ENCODE measurements around the gene PPP1R1A. TPM values are rescaled to one million over a fixed set of nuclear protein-coding genes. Genes with fewer than 3 reads are reported as not detected.

Gene PPP1R1A
- total RNA-seq, 2 donors from 2014 or later: not detected

DNA sequence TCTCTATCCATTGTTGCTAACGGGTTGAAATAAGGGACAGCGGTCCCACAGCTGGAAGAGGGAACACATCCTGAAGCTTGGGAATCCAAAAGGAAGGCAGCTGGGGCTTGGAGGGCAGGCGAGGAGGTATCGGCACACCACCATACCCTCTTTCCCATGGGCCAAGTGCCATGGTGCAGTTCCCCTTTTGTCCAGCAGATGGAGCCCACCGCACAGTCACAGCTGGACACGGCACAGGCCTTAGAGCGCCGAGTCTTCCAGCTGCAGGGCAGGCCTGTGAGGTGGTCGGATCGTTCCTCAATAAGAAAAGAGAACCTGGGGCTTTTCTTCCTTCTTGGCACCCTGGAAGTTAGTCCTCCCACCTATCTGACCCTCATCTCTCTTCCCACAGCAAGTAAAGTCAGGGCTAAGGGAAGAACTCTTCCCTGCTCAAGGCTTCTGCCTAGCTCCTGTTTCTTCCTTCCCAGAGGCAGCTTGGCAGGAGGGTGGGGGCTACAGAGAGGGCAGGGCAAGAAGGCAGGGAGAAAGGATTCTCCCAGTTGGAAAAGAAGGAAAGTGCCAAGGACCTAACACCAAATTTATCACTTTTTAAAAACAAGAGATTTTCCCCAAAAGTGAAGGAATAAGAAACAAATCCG lies 8.6 kb downstream of the PPP1R1A start:
- Mint-ChIP-seq H3K27ac (no peak overlapping the region), H3K36me3 (ENCODE audit: low read depth) (peaks cover 2% of the 10 kb centered on the region), H3K4me3 (no peak overlapping the region), H3K4me1 (peaks cover 9% of the 10 kb centered on the region), H3K27me3 (peaks cover 16% of the 10 kb centered on the region)
- H3K9me3 ChIP-seq (ENCODE audit: control insufficient read depth, low read length, poor library complexity, severe bottlenecking): no peaks in the 10 kb centered on the region
- ATAC-seq (peak; percentile 97), DNase-seq (peak; percentile 61 to 84 (median 66))

- no peak overlapping the region for H3K4me3 Mint-ChIP-seq
- H3K27ac Mint-ChIP-seq: no peak overlapping the region
- peaks cover 9% of the 10 kb centered on the region for H3K4me1 Mint-ChIP-seq
- ATAC-seq (peak; percentile 15), DNase-seq (no peak)
- H3K36me3 Mint-ChIP-seq (ENCODE audit: low read depth): peaks cover 2% of the 10 kb centered on the region
- no peaks in the 10 kb centered on the region for H3K9me3 ChIP-seq (ENCODE audit: control insufficient read depth, low read length, poor library complexity, severe bottlenecking)
- H3K27me3 Mint-ChIP-seq: peaks cover 11% of the 10 kb centered on the region
Measured at GRCh38 chr12:54579258-54579657, 9.2 kb downstream of the PPP1R1A start.

- H3K4me3 Mint-ChIP-seq: no peak overlapping the region
- ATAC-seq: no peak
- peaks cover 6% of the 10 kb centered on the region for H3K27me3 Mint-ChIP-seq
- H3K4me1 Mint-ChIP-seq: peaks cover 9% of the 10 kb centered on the region
- peaks cover 4% of the 10 kb centered on the region for H3K36me3 Mint-ChIP-seq (ENCODE audit: low read depth)
- DNase-seq: no peak
- no peak overlapping the region for H3K27ac Mint-ChIP-seq
- no peaks in the 10 kb centered on the region for H3K9me3 ChIP-seq (ENCODE audit: control insufficient read depth, low read length, poor library complexity, severe bottlenecking)
Measured at GRCh38 chr12:54578778-54579177, 9.7 kb downstream of the PPP1R1A start.

GRCh38 chr12:54572881-54573280 lies 15.6 kb downstream of the PPP1R1A start:
- H3K9me3 ChIP-seq (ENCODE audit: control insufficient read depth, low read length, poor library complexity, severe bottlenecking): no peaks in the 10 kb centered on the region
- H3K4me1 Mint-ChIP-seq: no peaks in the 10 kb centered on the region
- DNase-seq (no peak), ATAC-seq (no peak)
- no peaks in the 10 kb centered on the region for H3K27me3 Mint-ChIP-seq
- no peak overlapping the region for H3K27ac Mint-ChIP-seq
- peaks cover 9% of the 10 kb centered on the region for H3K36me3 Mint-ChIP-seq (ENCODE audit: low read depth)
- H3K4me3 Mint-ChIP-seq: no peak overlapping the region

- Mint-ChIP-seq H3K4me1 (no peaks in the 10 kb centered on the region), H3K27ac (no peak overlapping the region)
Measured at GRCh38 chr12:54571193-54572188, 17.0 kb downstream of the PPP1R1A start.

DNA sequence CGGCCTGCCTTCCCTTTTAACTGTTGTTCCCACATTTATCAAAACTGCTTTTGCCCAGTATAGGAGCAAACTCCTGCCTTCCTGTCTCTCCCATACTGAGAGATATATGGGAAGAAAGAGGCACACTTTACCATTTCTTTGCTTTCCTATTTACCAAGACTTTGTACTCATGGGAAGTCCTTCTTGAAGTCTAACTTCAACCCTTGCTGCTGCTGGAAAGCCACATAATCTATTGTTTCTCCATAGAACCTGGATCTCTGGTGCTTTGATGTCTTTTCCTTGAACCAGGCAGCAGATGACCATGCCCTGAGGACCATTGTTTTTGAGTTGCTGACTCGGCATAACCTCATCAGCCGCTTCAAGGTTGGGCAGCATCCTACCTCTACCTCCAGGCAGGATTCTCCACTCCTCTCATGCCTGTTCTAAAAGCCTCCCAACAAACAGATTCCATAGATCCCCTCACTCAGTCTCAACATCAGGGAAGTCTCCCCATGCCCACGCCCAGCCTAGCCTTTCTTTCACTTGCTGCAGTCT lies 18.4 kb downstream of the PPP1R1A start:
- Mint-ChIP-seq H3K4me1 (no peaks in the 10 kb centered on the region), H3K27ac (no peak overlapping the region), H3K27me3 (no peaks in the 10 kb centered on the region), H3K36me3 (ENCODE audit: low read depth) (peaks cover 9% of the 10 kb centered on the region), H3K4me3 (peak overlapping the region; percentile 45)
- DNase-seq: no peak
- no peaks in the 10 kb centered on the region for H3K9me3 ChIP-seq (ENCODE audit: control insufficient read depth, low read length, poor library complexity, severe bottlenecking)
- ATAC-seq: no peak

More at GRCh38 chr12:54571193-54572188, 17.0 kb downstream of the PPP1R1A start:
- Mint-ChIP-seq H3K27me3 (no peaks in the 10 kb centered on the region), H3K36me3 (ENCODE audit: low read depth) (peaks cover 11% of the 10 kb centered on the region), H3K4me3 (no peak overlapping the region)
- DNase-seq (no peak), ATAC-seq (no peak)
- H3K9me3 ChIP-seq (ENCODE audit: control insufficient read depth, low read length, poor library complexity, severe bottlenecking): no peaks in the 10 kb centered on the region

GRCh38 chr12:54569072-54569471 lies 19.4 kb downstream of the PPP1R1A start:
- no peaks in the 10 kb centered on the region for H3K9me3 ChIP-seq (ENCODE audit: control insufficient read depth, low read length, poor library complexity, severe bottlenecking)
- Mint-ChIP-seq H3K27ac (no peak overlapping the region), H3K36me3 (ENCODE audit: low read depth) (peaks cover 9% of the 10 kb centered on the region), H3K4me1 (peaks cover 2% of the 10 kb centered on the region), H3K4me3 (no peak overlapping the region), H3K27me3 (no peaks in the 10 kb centered on the region)
- ATAC-seq (no peak), DNase-seq (no peak)

DNA sequence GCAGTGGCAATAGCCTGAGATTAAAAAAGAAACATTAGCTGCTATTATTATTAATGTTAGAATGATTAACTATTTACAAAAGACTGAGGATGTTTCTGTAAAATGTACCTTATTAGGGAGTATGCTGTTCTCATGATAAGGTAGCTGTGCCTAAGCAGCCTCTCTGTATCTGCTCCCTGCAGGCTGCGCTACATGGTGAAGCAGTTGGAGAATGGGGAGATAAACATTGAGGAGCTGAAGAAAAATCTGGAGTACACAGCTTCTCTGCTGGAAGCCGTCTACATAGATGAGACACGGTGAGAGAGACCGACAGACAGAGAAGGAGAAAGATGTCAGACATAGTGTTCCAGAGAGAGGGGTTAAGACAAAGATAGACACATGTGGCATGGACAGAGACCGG lies 21.7 kb downstream of the PPP1R1A start:
- no peaks in the 10 kb centered on the region for H3K27me3 Mint-ChIP-seq
- H3K36me3 Mint-ChIP-seq (ENCODE audit: low read depth): peaks cover 5% of the 10 kb centered on the region
- DNase-seq (no peak), ATAC-seq (no peak)
- H3K27ac Mint-ChIP-seq: no peak overlapping the region
- peaks cover 4% of the 10 kb centered on the region for H3K4me1 Mint-ChIP-seq
- H3K9me3 ChIP-seq (ENCODE audit: control insufficient read depth, low read length, poor library complexity, severe bottlenecking): no peaks in the 10 kb centered on the region
- no peak overlapping the region for H3K4me3 Mint-ChIP-seq

GRCh38 chr12:54565986-54566544 lies 22.4 kb downstream of the PPP1R1A start:
- Mint-ChIP-seq H3K27me3 (no peaks in the 10 kb centered on the region), H3K36me3 (ENCODE audit: low read depth) (peaks cover 3% of the 10 kb centered on the region), H3K4me1 (peaks cover 5% of the 10 kb centered on the region), H3K4me3 (no peak overlapping the region), H3K27ac (no peak overlapping the region)
- ATAC-seq: no peak
- H3K9me3 ChIP-seq (ENCODE audit: control insufficient read depth, low read length, poor library complexity, severe bottlenecking): no peaks in the 10 kb centered on the region
- DNase-seq: no peak

- H3K9me3 ChIP-seq (ENCODE audit: control insufficient read depth, low read length, poor library complexity, severe bottlenecking): no peaks in the 10 kb centered on the region
- DNase-seq (no peak), ATAC-seq (no peak)
- Mint-ChIP-seq H3K4me1 (peaks cover 5% of the 10 kb centered on the region), H3K4me3 (no peak overlapping the region), H3K36me3 (ENCODE audit: low read depth) (peaks cover 3% of the 10 kb centered on the region), H3K27me3 (no peaks in the 10 kb centered on the region), H3K27ac (no peak overlapping the region)
Measured at GRCh38 chr12:54565310-54565985, 23.0 kb downstream of the PPP1R1A start.

- H3K9me3 ChIP-seq (ENCODE audit: control insufficient read depth, low read length, poor library complexity, severe bottlenecking): no peaks in the 10 kb centered on the region
- DNase-seq (no peak), ATAC-seq (no peak)
- Mint-ChIP-seq H3K27ac (no peak overlapping the region), H3K4me3 (no peak overlapping the region), H3K36me3 (ENCODE audit: low read depth) (peaks cover 3% of the 10 kb centered on the region), H3K4me1 (peaks cover 9% of the 10 kb centered on the region), H3K27me3 (no peaks in the 10 kb centered on the region)
Measured at GRCh38 chr12:54564768-54565167, 23.7 kb downstream of the PPP1R1A start.

- ATAC-seq (no peak), DNase-seq (no peak)
- Mint-ChIP-seq H3K27ac (no peak overlapping the region), H3K4me3 (no peak overlapping the region), H3K27me3 (no peaks in the 10 kb centered on the region), H3K36me3 (ENCODE audit: low read depth) (peaks cover 3% of the 10 kb centered on the region), H3K4me1 (peaks cover 9% of the 10 kb centered on the region)
- H3K9me3 ChIP-seq (ENCODE audit: control insufficient read depth, low read length, poor library complexity, severe bottlenecking): no peaks in the 10 kb centered on the region
Measured at GRCh38 chr12:54563787-54564186, 24.7 kb downstream of the PPP1R1A start.
